ENCODE results near the gene DHX29.

DHX29 gene

GRCh38 chr5:55231919-55232270 lies 75.6 kb downstream of the DHX29 start:
- DNase-seq: no peak

GRCh38 chr5:55231029-55231918 lies 76.2 kb downstream of the DHX29 start:
- DNase-seq: peak; percentile 40

GRCh38 chr5:55230086-55230629 lies 77.3 kb downstream of the DHX29 start:
- DNase-seq: no peak

- peak; percentile 13 for DNase-seq
These were observed 79.6 kb downstream of the DHX29 start for GRCh38 chr5:55227664-55228430.

GRCh38 chr5:55226934-55227663 lies 80.4 kb downstream of the DHX29 start, which contains the start of gene MCIDAS:
MCIDAS (minus strand) TSS chr5:55227315; CDS start chr5:55227138, 177 bp downstream.
- peak; percentile 36 for DNase-seq

- DNase-seq: peak; percentile 76
These were observed 81.2 kb downstream of the DHX29 start for GRCh38 chr5:55226027-55226933.

GRCh38 chr5:55225346-55225745 lies 82.1 kb downstream of the DHX29 start:
- no peak for DNase-seq

GRCh38 chr5:55223812-55224240 lies 83.7 kb downstream of the DHX29 start:
- DNase-seq: no peak

GRCh38 chr5:55222985-55223811 lies 84.3 kb downstream of the DHX29 start:
- no peak for DNase-seq

- no peak for DNase-seq
These were observed 85.2 kb downstream of the DHX29 start for GRCh38 chr5:55222092-55222984.

GRCh38 chr5:55220433-55221185 lies 86.9 kb downstream of the DHX29 start:
- no peak for DNase-seq

- DNase-seq: no peak
These were observed 87.7 kb downstream of the DHX29 start for GRCh38 chr5:55219770-55220169.

GRCh38 chr5:55218967-55219366 lies 88.5 kb downstream of the DHX29 start:
- DNase-seq: peak; percentile 92

- DNase-seq: peak; percentile 7
These were observed 96.2 kb downstream of the DHX29 start for GRCh38 chr5:55211184-55211874.
